HepG2 (cell line): ENCODE data around the gene EEF2. TPM values are rescaled to one million over a fixed set of nuclear protein-coding genes. Genes with fewer than 3 reads are reported as not detected.
A peak's percentile ranks its signal among the peaks of the same experiment; 100 is the strongest.

ENCODE experiments used
- CC2D1A ChIP-seq: sonication (generic); formaldehyde crosslinking; IDR thresholded peaks from 2 replicates; pipeline ENCODE4 v1.8.1; 2023; ENCODE audit warnings: mild to moderate bottlenecking, missing genetic modification reagents
- ETV5 ChIP-seq: IDR thresholded peaks from 2 replicates; pipeline ENCODE4 v1.6.1; 2018; ENCODE audit warnings: missing biosample characterization, missing genetic modification reagents, inconsistent platforms, borderline replicate concordance
- MLX ChIP-seq: IDR thresholded peaks from 2 replicates; pipeline ENCODE4 v1.6.1; 2016
- NCOA1 ChIP-seq: sonication (generic); formaldehyde crosslinking; IDR thresholded peaks from 2 replicates; pipeline ENCODE4 v1.9.0; 2021; ENCODE audit warnings: missing genetic modification reagents
- NFAT5 ChIP-seq: sonication (generic); formaldehyde crosslinking; IDR thresholded peaks from 2 replicates; pipeline ENCODE4 v1.4.0; 2020; ENCODE audit warnings: missing genetic modification reagents
- RBAK ChIP-seq: sonication (generic); formaldehyde crosslinking; IDR thresholded peaks from 2 replicates; pipeline ENCODE4 v1.5.1; 2020; ENCODE audit warnings: mild to moderate bottlenecking, missing genetic modification reagents
- RBFOX2 ChIP-seq: fragments of 200-400 bp; formaldehyde crosslinking; IDR thresholded peaks from 2 replicates; pipeline ENCODE4 v1.6.1; 2017; ENCODE audit warnings: low read depth, mild to moderate bottlenecking, low read length
- REPIN1 ChIP-seq: sonication (generic); formaldehyde crosslinking; IDR thresholded peaks from 2 replicates; pipeline ENCODE4 v1.8.0; 2022; ENCODE audit warnings: missing genetic modification reagents, low read depth, mild to moderate bottlenecking, borderline replicate concordance
- TERF1 ChIP-seq: sonication (generic); formaldehyde crosslinking; IDR thresholded peaks from 2 replicates; pipeline ENCODE4 v1.8.0; 2022; ENCODE audit warnings: mild to moderate bottlenecking, missing genetic modification reagents, moderate library complexity
- THAP7 ChIP-seq: sonication (generic); formaldehyde crosslinking; IDR thresholded peaks from 2 replicates; pipeline ENCODE4 v1.8.1; 2023; ENCODE audit warnings: mild to moderate bottlenecking, missing genetic modification reagents
- ZBTB43 ChIP-seq: sonication (generic); formaldehyde crosslinking; conservative IDR thresholded peaks from 2 replicates; pipeline ENCODE4 v1.4.0; 2020; ENCODE audit warnings: missing genetic modification reagents
- ZNF30 ChIP-seq: sonication (generic); formaldehyde crosslinking; IDR thresholded peaks from 2 replicates; pipeline ENCODE4 v1.5.0; 2020; ENCODE audit warnings: mild to moderate bottlenecking, missing genetic modification reagents
- ZNF510 ChIP-seq: sonication (generic); formaldehyde crosslinking; IDR thresholded peaks from 2 replicates; pipeline ENCODE4 v1.4.0; 2020; ENCODE audit warnings: low read depth, mild to moderate bottlenecking, missing genetic modification reagents
- ZNF674 ChIP-seq: sonication (generic); formaldehyde crosslinking; IDR thresholded peaks from 2 replicates; pipeline ENCODE4 v1.5.0; 2020; ENCODE audit warnings: low read depth, mild to moderate bottlenecking, missing genetic modification reagents
- ZNF772 ChIP-seq: sonication (generic); formaldehyde crosslinking; IDR thresholded peaks from 2 replicates; pipeline ENCODE4 v1.5.0; 2020; ENCODE audit warnings: mild to moderate bottlenecking, missing genetic modification reagents
- ZNF773 ChIP-seq: sonication (generic); formaldehyde crosslinking; IDR thresholded peaks from 2 replicates; pipeline ENCODE4 v1.4.0; 2020; ENCODE audit warnings: missing genetic modification reagents, borderline replicate concordance
- ZSCAN31 ChIP-seq: sonication (generic); formaldehyde crosslinking; IDR thresholded peaks from 2 replicates; pipeline ENCODE4 v1.5.0; 2020; ENCODE audit warnings: low read depth, mild to moderate bottlenecking, missing genetic modification reagents
- polyA plus RNA-seq, 8 experiments: library from polyadenylated mRNA; depleted of rRNA in 3 of 8; stranded (reverse) in 7 of 8; unstranded in 1 of 8; fragments of >200 nt; fragmentation: Illumina TruSeq in 4 of 8; extraction: Trizol in 4 of 8; gene quantifications; 2 replicates each; pipeline versions ENCODE4 v1.2.1 to v1.2.3, GENCODE V29; 2011 to 2016; ENCODE audit warnings: low read depth in 4 of 8, missing spikeins in 1 of 8, mixed read lengths in 1 of 8; ENCODE audit not compliant: insufficient read depth in 1 of 8
- total RNA-seq, 5 experiments: library from RNA; depleted of rRNA; stranded (reverse); fragments of >200 nt; fragmentation: Illumina TruSeq; extraction: Trizol; gene quantifications; 2 replicates each; pipeline ENCODE4 v1.2.3, GENCODE V29; 2016; ENCODE audit warnings: low read depth in 1 of 5
- TF ChIP-seq, protein P1 (sequence below): sonication (generic); formaldehyde crosslinking; IDR thresholded peaks from 2 replicates; pipeline ENCODE4 v1.8.1; 2023; ENCODE audit warnings: missing genetic modification reagents, inconsistent platforms, borderline replicate concordance

EEF2 gene
- total and polyA plus RNA-seq, 2 of the 13 experiments (the other 11 are each of a cell fraction or from before 2014, with no cell fraction given): 1,441 to 1,777 TPM

DNA sequence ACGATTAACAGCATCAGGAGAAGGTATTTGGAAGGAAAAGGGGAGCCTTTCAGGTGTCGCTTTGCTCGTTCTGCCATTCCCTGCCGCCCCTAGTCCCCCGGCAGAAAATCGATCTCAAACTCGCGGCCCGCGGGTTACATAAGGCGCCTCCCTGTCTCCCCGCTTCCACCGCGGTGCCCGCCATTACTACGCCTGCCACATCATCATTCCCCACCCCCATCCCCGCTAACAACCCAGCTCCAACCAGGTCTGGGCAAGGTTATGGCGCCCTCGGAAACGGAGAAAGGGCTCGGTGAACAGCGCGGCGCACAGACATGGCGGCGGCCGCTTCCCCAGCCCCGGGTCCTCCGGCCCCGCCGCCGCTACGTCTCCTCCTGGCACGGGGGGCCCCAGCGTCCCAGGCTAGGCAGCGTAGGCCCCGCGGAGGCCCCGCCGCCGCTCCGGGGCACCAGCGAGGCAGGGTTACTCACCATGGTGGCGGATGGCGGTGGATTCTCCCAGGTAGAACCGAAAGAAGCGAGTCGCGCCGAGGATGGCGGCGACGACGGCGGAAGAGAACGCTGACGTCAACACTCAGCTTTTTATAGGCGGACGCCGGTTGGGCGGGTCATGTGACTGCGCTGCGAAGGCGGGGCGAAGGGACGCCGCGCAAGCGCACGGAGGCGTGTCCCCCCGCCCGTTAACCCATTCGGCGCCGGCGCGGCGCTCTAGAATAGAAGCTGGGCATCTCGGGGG is at the start of gene EEF2 (continued):
- TF ChIP-seq ZBTB43 (CRISPR knock-in tag) (peak; percentile 67; the same call in 1 of the 2 replicates), ZNF510 (CRISPR knock-in tag) (no peak), NFAT5 (0 out of 2 replicates have a peak, but pooled peaks have one; percentile 73), ZSCAN31 (CRISPR knock-in tag) (0 out of 2 replicates have a peak, but pooled peaks have one; percentile 68), TERF1 (CRISPR knock-in tag) (no peak), MLX (no peak), ZNF773 (no peak; the same call in 1 of the 2 replicates), THAP7 (CRISPR knock-in tag) (0 out of 2 replicates have a peak, but pooled peaks have one; percentile 48), ZNF30 (CRISPR knock-in tag) (0 out of 2 replicates have a peak, but pooled peaks have one; percentile 56), RBAK (CRISPR knock-in tag) (no peak), ETV5 (CRISPR knock-in tag) (peak; percentile 65), NCOA1 (CRISPR knock-in tag) (0 out of 2 replicates have a peak, but pooled peaks have one; percentile 40), ZNF772 (CRISPR knock-in tag) (peak; percentile 29; the same call in 1 of the 2 replicates), REPIN1 (CRISPR knock-in tag) (peak; percentile 67; the same call in 1 of the 2 replicates), ZNF674 (CRISPR knock-in tag) (no peak), RBFOX2 (peak; percentile 100), CC2D1A (no peak; the same call in 1 of the 2 replicates)
- TF ChIP-seq, protein P1, sequence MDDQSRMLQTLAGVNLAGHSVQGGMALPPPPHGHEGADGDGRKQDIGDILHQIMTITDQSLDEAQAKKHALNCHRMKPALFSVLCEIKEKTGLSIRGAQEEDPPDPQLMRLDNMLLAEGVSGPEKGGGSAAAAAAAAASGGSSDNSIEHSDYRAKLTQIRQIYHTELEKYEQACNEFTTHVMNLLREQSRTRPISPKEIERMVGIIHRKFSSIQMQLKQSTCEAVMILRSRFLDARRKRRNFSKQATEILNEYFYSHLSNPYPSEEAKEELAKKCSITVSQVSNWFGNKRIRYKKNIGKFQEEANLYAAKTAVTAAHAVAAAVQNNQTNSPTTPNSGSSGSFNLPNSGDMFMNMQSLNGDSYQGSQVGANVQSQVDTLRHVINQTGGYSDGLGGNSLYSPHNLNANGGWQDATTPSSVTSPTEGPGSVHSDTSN (CRISPR knock-in tag): peak; percentile 87; the same call in 1 of the 2 replicates
